ENCODE results near the gene SCD5.

SCD5 gene

DNA sequence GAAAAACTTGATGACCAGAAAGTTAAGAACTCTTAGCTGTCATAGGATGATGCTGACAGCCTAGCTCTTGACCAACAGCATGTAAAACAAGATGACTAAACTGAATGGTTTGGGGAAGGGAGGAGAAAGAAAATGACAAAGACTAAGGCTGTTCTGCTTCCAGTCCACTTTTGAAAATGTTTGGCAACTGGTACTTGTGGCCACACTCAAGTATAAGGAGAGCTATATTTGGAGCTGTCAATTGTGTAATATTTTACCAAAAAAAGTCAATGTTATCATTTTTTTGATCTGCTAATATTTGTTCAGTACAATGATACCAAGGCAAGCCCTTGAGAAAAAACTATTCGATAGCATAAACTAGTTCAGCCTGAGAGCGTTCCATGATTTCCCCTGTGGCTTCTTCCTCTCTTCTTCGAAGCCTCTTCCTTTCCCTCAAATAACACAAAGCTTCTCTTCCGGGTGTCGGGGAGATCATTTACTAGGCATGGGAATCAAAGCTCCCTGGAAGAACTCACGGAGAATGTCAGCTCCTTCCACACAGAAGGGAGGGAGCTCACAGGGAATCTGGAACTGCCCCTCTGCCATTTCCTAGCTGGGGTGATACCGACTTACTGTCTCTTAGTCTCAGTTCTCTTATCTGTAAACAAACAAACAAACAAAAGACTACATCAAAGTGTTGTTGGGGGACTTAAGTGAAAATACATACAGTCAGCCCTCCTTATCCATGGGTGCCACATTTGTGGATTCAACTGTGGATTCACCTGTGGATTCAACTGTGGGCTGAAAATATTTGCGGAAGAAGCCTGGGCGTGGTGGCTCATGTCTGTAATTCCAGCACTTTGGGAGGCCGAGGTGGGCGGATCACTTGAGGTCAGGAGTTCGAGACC is 82.6 kb downstream of the SCD5 start:
- Histone ChIP-seq H3K4me3 (ENCODE audit: low read length) (no peak overlapping the region), H3K4me1 (ENCODE audit: insufficient read depth, low read length) (peaks cover under 1% of the 10 kb centered on the region), H3K36me3 (ENCODE audit: insufficient read depth, low read length) (no peaks in the 10 kb centered on the region), H3K27me3 (ENCODE audit: insufficient read depth, low read length) (no peaks in the 10 kb centered on the region), H3K9me3 (ENCODE audit: low read length) (no peaks in the 10 kb centered on the region), H2AFZ (ENCODE audit: low read depth, low read length) (no peak overlapping the region)

DNA sequence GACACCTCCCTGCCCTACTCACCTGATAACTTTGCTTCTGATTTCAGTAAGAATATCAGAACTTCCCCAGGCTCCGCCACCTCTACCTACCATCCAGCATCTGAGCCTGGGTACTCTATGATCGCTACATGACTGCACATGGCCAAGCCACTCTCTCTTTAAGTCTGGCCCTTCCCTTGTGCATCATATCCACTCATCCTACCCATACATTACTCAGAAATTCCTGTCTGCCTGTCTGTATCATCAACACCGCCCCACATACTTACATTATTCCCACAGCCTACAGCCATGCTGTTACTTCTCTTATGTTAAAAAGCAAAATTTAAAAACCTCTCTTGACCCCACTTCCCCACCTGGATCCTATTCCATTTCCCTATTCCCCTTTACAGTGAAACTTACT is 84.7 kb downstream of the SCD5 start:
- Histone ChIP-seq H3K4me1 (ENCODE audit: insufficient read depth, low read length) (peaks cover 10% of the 10 kb centered on the region), H3K4me3 (ENCODE audit: low read length) (no peak overlapping the region), H3K36me3 (ENCODE audit: insufficient read depth, low read length) (no peaks in the 10 kb centered on the region), H2AFZ (ENCODE audit: low read depth, low read length) (no peak overlapping the region), H3K27me3 (ENCODE audit: insufficient read depth, low read length) (no peaks in the 10 kb centered on the region), H3K9me3 (ENCODE audit: low read length) (no peaks in the 10 kb centered on the region)

DNA sequence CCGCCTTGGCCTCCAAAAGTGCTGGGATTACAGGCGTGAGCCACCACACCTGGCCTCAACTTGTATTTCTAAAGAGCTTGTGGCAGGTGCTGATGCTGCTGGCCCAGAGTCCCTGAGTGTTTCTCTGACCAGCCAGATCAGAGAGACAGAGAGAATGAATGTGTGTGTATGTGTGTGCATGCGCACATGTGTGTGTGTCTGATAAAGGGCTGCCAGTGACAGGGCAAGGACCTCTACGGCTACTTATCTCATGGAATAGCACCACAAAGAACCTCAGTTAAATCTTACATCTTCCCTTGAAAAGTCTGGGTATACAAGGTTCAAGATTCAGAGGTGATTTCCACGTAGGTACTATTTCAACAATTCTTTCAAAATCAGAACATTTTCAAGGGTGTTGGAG is 86.0 kb downstream of the SCD5 start:
- H3K36me3 ChIP-seq (ENCODE audit: insufficient read depth, low read length): no peaks in the 10 kb centered on the region
- peaks cover 10% of the 10 kb centered on the region for H3K4me1 ChIP-seq (ENCODE audit: insufficient read depth, low read length)
- H3K9me3 ChIP-seq (ENCODE audit: low read length): no peaks in the 10 kb centered on the region
- no peak overlapping the region for H3K4me3 ChIP-seq (ENCODE audit: low read length)
- no peaks in the 10 kb centered on the region for H3K27me3 ChIP-seq (ENCODE audit: insufficient read depth, low read length)
- H2AFZ ChIP-seq (ENCODE audit: low read depth, low read length): no peak overlapping the region

DNA sequence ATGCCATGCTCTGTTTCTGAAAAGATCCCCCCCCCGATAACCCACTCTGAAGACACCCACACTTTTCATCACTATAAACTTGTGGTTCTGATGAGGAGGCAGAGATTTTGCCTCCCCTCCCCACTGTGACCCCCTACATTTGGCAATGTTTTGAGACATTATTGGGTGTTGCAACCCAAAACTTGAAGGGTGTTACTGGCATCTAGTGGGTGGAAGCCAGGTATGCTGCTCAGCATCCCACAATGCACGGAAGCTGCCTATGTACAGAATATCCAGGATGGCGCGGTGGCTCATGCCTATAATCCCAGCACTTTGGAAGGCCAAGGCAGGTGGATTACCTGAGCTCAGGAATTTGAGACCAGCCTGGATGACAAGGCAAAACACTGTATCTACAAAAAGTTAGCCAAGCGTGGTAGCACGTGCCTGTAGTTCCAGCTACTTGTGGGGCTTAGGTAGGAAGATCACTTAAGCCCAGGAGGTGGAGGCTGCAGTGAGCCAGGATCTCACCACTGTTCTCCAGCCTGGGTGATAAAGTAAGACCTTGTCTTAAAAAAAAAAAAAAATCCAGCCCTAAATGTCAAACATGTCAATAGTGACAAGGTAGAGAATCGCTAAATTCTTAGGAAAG is 87.3 kb downstream of the SCD5 start:
- Histone ChIP-seq H3K4me3 (ENCODE audit: low read length) (no peak overlapping the region), H3K36me3 (ENCODE audit: insufficient read depth, low read length) (no peaks in the 10 kb centered on the region), H3K27me3 (ENCODE audit: insufficient read depth, low read length) (no peaks in the 10 kb centered on the region), H3K9me3 (ENCODE audit: low read length) (no peaks in the 10 kb centered on the region), H3K4me1 (ENCODE audit: insufficient read depth, low read length) (peaks cover 16% of the 10 kb centered on the region), H2AFZ (ENCODE audit: low read depth, low read length) (no peak overlapping the region)

DNA sequence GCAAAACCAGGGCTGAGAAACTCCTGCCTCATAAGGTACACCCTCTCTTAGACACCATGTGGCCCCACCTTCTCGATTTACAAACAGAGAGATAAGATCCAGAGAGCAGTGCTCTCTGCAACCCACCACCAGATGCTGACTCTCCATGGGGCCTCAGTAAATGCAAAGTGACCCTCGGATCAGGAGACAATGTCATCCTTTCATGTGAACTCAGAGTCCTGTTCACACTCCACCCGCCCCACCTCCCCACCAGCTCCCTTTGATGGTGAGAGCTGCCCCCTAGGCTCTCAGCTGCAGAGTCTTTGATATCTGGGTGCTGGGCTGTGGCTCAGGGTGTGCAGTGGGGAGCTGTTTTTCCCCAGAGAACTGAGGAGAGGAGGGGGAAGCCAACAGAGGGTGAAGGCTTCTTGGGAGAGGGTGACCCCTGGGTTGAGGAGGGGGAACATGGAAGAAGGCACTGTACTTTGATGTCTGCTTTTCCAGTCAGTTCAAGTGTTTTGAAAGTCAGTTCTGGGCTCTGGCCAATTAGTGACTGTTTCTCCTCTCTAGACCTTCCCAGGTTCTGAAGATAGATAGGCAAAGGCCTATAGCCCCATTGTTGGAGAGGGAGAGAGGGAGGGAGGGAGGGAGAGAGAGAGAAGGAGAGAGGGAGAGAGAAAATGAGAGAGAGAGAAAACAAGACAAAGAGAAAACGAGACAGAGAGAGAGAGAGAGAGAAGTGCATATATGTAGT is 88.2 kb downstream of the SCD5 start:
- H3K27me3 ChIP-seq (ENCODE audit: insufficient read depth, low read length): no peaks in the 10 kb centered on the region
- no peak overlapping the region for H2AFZ ChIP-seq (ENCODE audit: low read depth, low read length)
- H3K9me3 ChIP-seq (ENCODE audit: low read length): no peaks in the 10 kb centered on the region
- H3K4me1 ChIP-seq (ENCODE audit: insufficient read depth, low read length): peaks cover 25% of the 10 kb centered on the region
- H3K36me3 ChIP-seq (ENCODE audit: insufficient read depth, low read length): no peaks in the 10 kb centered on the region
- no peak overlapping the region for H3K4me3 ChIP-seq (ENCODE audit: low read length)

DNA sequence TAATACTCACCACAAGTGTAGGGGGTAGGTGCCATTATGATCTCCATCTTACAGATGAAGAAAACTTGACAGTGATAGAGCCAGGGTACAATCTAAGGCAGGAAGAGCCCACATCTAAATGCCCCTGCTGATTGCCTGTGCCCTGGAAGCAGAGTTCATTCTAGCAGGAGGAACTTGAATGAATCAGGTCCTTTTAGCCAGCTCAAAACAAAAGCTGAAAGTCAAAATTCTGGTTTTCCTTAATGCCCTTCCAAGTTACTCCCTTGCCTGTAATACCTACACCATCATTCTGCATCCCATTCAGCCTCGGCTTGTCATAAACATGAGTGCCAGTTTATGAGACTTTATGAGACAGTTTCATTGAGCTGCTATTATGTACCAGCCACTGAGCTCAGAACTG is 89.6 kb downstream of the SCD5 start:
- Histone ChIP-seq H3K4me3 (ENCODE audit: low read length) (no peak overlapping the region), H3K4me1 (ENCODE audit: insufficient read depth, low read length) (peaks cover 26% of the 10 kb centered on the region), H3K9me3 (ENCODE audit: low read length) (no peaks in the 10 kb centered on the region), H3K27me3 (ENCODE audit: insufficient read depth, low read length) (no peaks in the 10 kb centered on the region), H2AFZ (ENCODE audit: low read depth, low read length) (no peak overlapping the region), H3K36me3 (ENCODE audit: insufficient read depth, low read length) (peaks cover 9% of the 10 kb centered on the region)

DNA sequence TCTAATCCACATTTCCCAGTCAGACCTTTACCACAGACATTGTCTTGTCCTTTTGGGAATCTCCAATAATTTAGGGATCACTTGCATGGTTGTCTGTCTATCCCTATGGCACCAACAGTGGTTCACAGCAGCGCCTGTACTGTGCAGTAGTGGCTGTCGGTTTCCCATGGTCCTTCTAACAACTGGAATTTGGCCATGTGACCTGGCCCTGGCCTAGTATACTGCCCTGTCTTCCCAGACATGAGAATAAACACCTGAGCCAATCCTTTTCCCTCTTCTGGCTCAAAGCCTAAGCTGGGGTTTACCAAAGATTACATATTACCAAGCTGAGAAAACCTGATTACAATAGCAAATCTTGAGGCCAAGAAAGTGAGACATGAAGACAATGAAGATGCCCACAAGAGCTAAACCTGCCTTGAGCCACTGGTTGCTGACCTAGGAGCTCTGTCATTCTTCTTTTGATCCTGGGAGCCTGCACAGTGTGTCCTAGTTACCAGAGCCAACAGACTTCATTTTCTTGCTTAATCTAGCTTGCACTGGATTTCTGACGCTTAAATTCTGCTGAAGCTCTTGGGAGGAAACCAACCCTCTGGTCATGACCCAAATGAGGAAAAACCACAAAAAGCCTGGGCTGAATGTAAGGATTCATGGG is 92.1 kb downstream of the SCD5 start:
- Histone ChIP-seq H3K36me3 (ENCODE audit: insufficient read depth, low read length) (peaks cover 20% of the 10 kb centered on the region), H3K4me1 (ENCODE audit: insufficient read depth, low read length) (peaks cover 26% of the 10 kb centered on the region), H3K27me3 (ENCODE audit: insufficient read depth, low read length) (no peaks in the 10 kb centered on the region), H3K4me3 (ENCODE audit: low read length) (no peak overlapping the region), H3K9me3 (ENCODE audit: low read length) (no peaks in the 10 kb centered on the region), H2AFZ (ENCODE audit: low read depth, low read length) (no peak overlapping the region)

DNA sequence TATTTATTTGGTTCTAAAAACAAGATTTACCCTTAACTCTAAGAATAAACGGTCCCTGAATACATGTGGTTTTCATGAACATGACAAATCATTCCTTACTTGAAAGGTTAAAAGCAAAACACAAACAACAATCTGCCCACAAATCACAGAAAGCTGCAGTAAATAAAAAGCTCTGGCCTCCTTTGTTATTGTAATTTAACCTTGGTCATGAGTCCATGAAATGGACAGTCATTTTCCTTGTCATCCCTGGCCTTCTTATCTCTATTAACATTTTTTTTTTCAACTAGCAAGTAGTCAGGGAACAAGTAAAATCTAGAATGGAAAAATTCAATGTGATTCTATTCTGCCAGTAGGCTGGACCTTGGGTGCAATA is 92.7 kb downstream of the SCD5 start:
- Histone ChIP-seq H3K36me3 (ENCODE audit: insufficient read depth, low read length) (peaks cover 22% of the 10 kb centered on the region), H2AFZ (ENCODE audit: low read depth, low read length) (no peak overlapping the region), H3K4me1 (ENCODE audit: insufficient read depth, low read length) (peaks cover 25% of the 10 kb centered on the region), H3K9me3 (ENCODE audit: low read length) (no peaks in the 10 kb centered on the region), H3K4me3 (ENCODE audit: low read length) (no peak overlapping the region), H3K27me3 (ENCODE audit: insufficient read depth, low read length) (no peaks in the 10 kb centered on the region)

DNA sequence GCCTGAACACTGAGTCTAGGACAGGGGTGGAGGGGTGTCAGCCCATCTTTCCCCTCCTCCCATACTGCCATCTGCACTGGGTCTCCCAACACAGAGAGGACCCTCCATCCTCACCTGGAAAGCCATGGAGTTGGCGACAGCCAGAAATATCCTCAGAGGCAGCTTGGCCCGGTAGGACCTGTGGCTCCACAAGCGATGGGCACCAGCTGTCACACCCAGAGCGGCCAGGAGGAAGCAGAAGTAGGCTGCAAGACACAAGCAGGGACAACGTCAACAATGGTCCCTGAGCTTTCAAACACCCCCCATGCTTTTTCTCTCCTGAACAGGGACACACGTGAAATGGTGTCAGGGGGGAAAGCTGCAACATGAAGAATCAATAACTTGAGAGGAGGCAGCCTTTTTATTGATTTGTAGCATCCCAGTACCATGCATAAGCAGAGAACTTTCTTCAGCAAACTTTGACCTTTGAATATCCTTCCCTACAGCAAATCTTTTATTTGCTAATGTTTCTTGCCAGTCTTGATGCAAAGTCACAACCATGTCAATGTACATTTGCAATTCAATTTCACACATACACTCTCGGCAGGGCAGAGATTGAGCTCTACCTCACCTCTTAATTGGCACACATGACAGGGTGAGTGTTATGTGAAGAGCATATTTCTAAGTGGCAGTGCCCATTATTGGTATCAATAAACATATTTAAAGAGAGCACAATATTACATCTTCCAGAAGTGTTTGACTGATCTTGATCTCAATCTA is 93.2 kb downstream of the SCD5 start:
- no peak overlapping the region for H3K4me3 ChIP-seq (ENCODE audit: low read length)
- H3K4me1 ChIP-seq (ENCODE audit: insufficient read depth, low read length): peaks cover 19% of the 10 kb centered on the region
- H3K36me3 ChIP-seq (ENCODE audit: insufficient read depth, low read length): peaks cover 22% of the 10 kb centered on the region
- H3K9me3 ChIP-seq (ENCODE audit: low read length): peaks cover 2% of the 10 kb centered on the region
- H3K27me3 ChIP-seq (ENCODE audit: insufficient read depth, low read length): no peaks in the 10 kb centered on the region
- H2AFZ ChIP-seq (ENCODE audit: low read depth, low read length): no peak overlapping the region

DNA sequence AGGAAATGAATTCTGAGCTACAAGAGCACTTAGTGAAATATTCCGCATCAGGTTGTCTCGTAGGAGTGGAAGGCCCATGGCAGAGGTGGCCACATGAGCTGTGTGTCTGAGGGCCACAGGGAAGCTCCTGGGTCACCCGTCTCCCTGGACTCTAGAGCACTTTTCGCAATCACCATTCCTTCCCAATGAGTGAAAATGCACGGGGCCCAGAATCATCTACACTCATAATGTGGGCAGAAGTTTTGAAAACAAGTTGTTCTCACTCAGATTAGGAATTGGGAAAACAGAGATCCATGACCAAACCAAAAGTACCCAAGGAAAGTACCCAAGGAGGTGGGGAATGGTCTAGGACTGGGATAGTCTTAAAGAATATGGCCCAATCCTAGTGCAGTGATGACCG is 94.4 kb downstream of the SCD5 start:
- peaks cover 2% of the 10 kb centered on the region for H3K9me3 ChIP-seq (ENCODE audit: low read length)
- H3K36me3 ChIP-seq (ENCODE audit: insufficient read depth, low read length): peaks cover 22% of the 10 kb centered on the region
- no peaks in the 10 kb centered on the region for H3K27me3 ChIP-seq (ENCODE audit: insufficient read depth, low read length)
- H3K4me3 ChIP-seq (ENCODE audit: low read length): no peak overlapping the region
- H3K4me1 ChIP-seq (ENCODE audit: insufficient read depth, low read length): peaks cover 16% of the 10 kb centered on the region
- H2AFZ ChIP-seq (ENCODE audit: low read depth, low read length): no peak overlapping the region

DNA sequence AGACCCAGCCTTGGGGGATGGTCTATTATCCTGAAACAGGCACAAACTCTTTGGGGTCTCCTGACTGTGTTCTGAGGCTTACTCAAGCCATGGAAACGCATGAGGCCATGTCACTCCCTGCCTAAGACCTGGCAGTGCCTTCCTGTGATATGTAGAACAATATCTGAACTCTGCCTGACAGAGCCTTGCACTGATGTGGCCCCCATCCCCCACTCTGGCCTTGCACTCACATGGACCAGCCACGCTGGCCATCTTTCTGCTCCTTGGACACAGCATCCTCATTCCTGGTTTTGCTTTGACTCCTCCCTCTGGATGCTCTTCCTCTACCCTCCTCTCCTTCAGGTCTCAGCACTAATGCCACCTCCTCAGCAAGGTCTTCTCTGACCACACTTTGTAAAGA is 100.2 kb downstream of the SCD5 start:
- Histone ChIP-seq H3K9me3 (ENCODE audit: low read length) (peaks cover 2% of the 10 kb centered on the region), H3K36me3 (ENCODE audit: insufficient read depth, low read length) (peaks cover 38% of the 10 kb centered on the region), H3K4me1 (ENCODE audit: insufficient read depth, low read length) (peaks cover 12% of the 10 kb centered on the region), H3K27me3 (ENCODE audit: insufficient read depth, low read length) (no peaks in the 10 kb centered on the region), H2AFZ (ENCODE audit: low read depth, low read length) (no peak overlapping the region), H3K4me3 (ENCODE audit: low read length) (no peak overlapping the region)

DNA sequence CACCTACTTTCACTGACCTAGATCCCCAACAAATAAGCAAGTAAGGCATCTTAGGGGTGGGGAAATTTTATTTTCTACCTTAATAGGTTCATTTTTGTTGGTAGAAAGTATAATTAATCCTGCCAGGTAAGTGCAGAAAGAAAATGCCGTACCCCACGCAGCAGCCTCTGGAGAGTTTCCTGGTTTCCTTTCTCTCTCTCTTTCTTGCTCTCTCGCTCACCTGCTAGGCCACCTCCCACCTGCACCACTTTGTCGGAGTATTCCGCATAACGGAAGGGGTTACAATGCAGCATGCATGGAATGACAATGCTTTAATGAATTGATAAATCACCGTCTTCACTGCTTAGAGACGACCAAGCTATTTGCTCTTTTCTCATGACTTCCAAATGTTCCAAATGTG is 101.0 kb downstream of the SCD5 start:
- peaks cover 37% of the 10 kb centered on the region for H3K36me3 ChIP-seq (ENCODE audit: insufficient read depth, low read length)
- H3K4me3 ChIP-seq (ENCODE audit: low read length): no peak overlapping the region
- H3K27me3 ChIP-seq (ENCODE audit: insufficient read depth, low read length): no peaks in the 10 kb centered on the region
- peaks cover 12% of the 10 kb centered on the region for H3K4me1 ChIP-seq (ENCODE audit: insufficient read depth, low read length)
- H2AFZ ChIP-seq (ENCODE audit: low read depth, low read length): no peak overlapping the region
- H3K9me3 ChIP-seq (ENCODE audit: low read length): peaks cover 2% of the 10 kb centered on the region
